ENCODE measurements around the gene ZDHHC24. TPM values are rescaled to one million over a fixed set of nuclear protein-coding genes. Genes with fewer than 3 reads are reported as not detected.

Gene ZDHHC24
- total RNA-seq, 4 donors from 2014 or later: 5.9 to 12.1 (median 10.4) TPM

DNA sequence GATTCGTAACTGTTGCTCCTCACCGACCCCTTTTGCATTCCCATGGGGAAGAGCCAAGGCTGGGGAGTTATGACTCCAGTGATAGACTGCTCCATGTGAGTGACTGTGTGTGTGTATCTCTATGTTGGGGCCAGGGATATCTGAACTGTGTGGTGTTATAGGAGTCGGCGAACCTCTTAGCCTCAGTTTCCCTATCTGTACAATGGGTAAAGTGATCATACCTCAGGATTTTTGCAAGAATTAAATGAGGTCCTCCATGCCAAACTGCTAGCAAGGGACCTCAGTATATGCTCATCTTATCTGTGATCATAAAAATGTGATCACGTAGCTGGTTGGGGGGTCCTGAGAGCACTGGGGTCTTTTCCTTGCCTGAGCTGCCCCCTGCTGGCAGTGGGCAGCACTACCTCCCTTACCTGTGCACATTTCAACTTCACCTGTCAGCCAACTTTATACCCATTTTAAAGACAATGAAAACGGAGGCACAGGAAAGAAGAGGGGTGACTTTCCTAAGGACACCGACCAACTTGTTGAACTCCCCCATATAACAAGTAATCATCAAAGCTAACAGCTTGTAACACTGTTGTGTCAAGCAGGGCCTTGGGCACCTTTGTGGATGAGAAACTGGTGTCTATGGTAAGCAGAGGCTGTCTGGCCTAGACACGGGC, 67.0 kb downstream of the ZDHHC24 start:
- Histone ChIP-seq H3K36me3 (peaks cover 0 to 40% of the 10 kb centered on the region in 2 donors), H3K4me3 (peak overlapping the region; percentile 61 to 70), H3K27ac (peak overlapping the region; percentile 78 to 96 (median 92)), H3K27me3 (no peaks in the 10 kb centered on the region), H3K9me3 (no peaks in the 10 kb centered on the region), H3K4me1 (peaks cover 0 to 25% (median 5%) of the 10 kb centered on the region in 3 donors)
- ATAC-seq: no peak
- peak in 3 of 4 experiments; percentile 40 to 71 (median 51) for TF ChIP-seq CTCF (IDR thresholded peaks at IDR 0.05)
- TF ChIP-seq EP300 (IDR thresholded peaks at IDR 0.05): no peak
- TF ChIP-seq POLR2AphosphoS5 (IDR thresholded peaks at IDR 0.05): no peak
- 20 to 35% methylated on average over 3 to 5 of the region's 8 CpGs for WGBS, 2 donors (ENCODE audit: low coverage in 1 of 2)

DNA sequence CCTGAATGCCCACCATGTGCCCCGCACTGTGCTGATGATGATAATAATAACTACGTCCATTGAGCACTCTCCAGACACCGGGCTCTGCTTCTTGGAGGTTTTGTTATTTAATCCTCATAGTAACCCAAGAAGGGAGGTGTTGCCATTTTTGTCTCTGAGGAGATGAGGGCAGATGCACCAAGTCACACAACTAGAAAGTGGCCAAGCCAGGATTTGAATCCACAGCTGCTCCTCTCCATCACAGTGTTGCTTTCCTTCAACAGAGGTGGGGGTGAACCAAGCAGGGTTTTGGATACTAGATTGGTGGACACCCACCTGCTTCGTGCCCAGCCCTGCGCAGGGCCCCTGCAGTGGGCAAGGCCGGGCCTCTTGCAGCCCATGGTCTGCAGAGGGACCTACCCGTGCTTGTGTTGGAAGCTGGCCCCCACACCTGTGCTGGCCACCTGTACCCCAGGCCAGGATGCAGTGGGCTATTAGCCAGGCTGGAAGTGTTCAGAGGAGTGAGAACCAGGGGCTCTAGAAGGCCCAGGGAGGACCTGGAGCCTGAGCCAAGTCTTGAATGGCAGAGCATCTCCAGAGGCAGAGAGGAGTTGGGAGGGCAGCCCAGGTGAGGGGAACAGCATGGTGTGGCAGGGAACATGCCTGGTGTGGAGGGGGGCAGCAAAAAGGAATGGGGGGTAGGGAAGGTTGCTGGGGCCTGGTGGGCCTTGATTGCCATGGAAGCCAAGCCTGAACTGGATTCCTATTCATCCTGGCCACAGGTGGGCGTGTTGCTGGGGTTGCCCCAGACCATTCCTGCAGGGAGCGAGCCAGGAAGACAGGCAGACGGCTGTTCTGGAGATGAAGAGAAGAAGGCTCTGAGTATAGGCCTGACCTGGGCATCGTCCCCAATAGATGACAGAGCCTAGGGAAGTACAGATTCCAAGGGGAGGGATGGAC, 68.3 kb downstream of the ZDHHC24 start:
- ATAC-seq: no peak
- 46 to 90% methylated on average over 2 to 3 of the region's 11 CpGs for WGBS, 2 donors (ENCODE audit: low coverage in 1 of 2)
- Histone ChIP-seq H3K4me3 (no peak overlapping the region), H3K4me1 (peaks cover 0 to 25% (median 5%) of the 10 kb centered on the region in 3 donors), H3K9me3 (no peaks in the 10 kb centered on the region), H3K27ac (peak overlapping the region in 1 of 4 donors; percentile 2), H3K27me3 (no peaks in the 10 kb centered on the region), H3K36me3 (peaks cover 0 to 40% of the 10 kb centered on the region in 2 donors)
- no peak for TF ChIP-seq CTCF (IDR thresholded peaks at IDR 0.05)
- no peak for TF ChIP-seq POLR2AphosphoS5 (IDR thresholded peaks at IDR 0.05)
- no peak for TF ChIP-seq POLR2A (IDR thresholded peaks at IDR 0.05)
- no peak for TF ChIP-seq EP300 (IDR thresholded peaks at IDR 0.05)

DNA sequence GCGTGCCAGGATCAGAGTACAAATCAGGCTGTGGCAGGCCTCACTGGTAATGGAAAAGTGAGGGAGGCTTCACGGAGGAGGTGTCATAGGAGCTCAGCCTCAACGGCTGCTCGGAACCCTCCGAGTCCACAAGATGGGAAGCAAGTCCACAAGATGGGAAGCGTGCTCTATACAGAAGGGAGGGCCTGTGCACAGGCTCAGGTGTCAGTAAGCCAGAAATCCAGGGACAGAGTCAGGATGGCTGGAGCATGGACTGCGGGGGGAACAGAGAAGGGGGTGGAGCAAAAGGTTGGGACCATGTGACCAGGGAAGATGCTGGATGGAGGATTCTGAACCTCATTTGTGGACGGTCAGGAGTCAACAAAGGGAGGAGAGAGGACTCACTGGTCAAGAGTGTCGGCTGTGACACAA, 69.0 kb downstream of the ZDHHC24 start:
- 33 to 46% methylated on average over 5 to 6 of the region's 9 CpGs for WGBS, 2 donors (ENCODE audit: low coverage in 1 of 2)
- Histone ChIP-seq H3K36me3 (peaks cover 0 to 47% of the 10 kb centered on the region in 2 donors), H3K4me3 (no peak overlapping the region), H3K27ac (no peak overlapping the region), H3K27me3 (no peaks in the 10 kb centered on the region), H3K9me3 (no peaks in the 10 kb centered on the region), H3K4me1 (peaks cover 0 to 25% (median 5%) of the 10 kb centered on the region in 3 donors)
- TF ChIP-seq POLR2A (IDR thresholded peaks at IDR 0.05): no peak
- TF ChIP-seq POLR2AphosphoS5 (IDR thresholded peaks at IDR 0.05): no peak
- no peak for TF ChIP-seq EP300 (IDR thresholded peaks at IDR 0.05)
- no peak for TF ChIP-seq CTCF (IDR thresholded peaks at IDR 0.05)
- no peak for ATAC-seq

- no peaks in the 10 kb centered on the region for H3K9me3 ChIP-seq
- no peak overlapping the region for H3K4me3 ChIP-seq
- H3K4me1 ChIP-seq: peaks cover 0 to 24% (median 5%) of the 10 kb centered on the region in 3 donors
- peaks cover 0 to 52% of the 10 kb centered on the region in 2 donors for H3K36me3 ChIP-seq
- 80% methylated on average over 1 of the region's 10 CpGs; no CpG with 5 or more reads in 1 of the 2 donors for WGBS, 2 donors (ENCODE audit: low coverage in 1 of 2)
- TF ChIP-seq POLR2AphosphoS5 (IDR thresholded peaks at IDR 0.05): no peak
- ATAC-seq: no peak
- no peaks in the 10 kb centered on the region for H3K27me3 ChIP-seq
- H3K27ac ChIP-seq: no peak overlapping the region
Observed at GRCh38 chr11:66476173-66476840, 69.5 kb downstream of the ZDHHC24 start.

All from gastroesophageal sphincter (tissue), 4 donors.